Measurements from ENCODE around the gene POR.
"Not testable (repeated sequence)": the region's sequence is repeated elsewhere in the genome, so short reads cannot be mapped to it uniquely, and the experiment has no call there.

Gene POR

DNA sequence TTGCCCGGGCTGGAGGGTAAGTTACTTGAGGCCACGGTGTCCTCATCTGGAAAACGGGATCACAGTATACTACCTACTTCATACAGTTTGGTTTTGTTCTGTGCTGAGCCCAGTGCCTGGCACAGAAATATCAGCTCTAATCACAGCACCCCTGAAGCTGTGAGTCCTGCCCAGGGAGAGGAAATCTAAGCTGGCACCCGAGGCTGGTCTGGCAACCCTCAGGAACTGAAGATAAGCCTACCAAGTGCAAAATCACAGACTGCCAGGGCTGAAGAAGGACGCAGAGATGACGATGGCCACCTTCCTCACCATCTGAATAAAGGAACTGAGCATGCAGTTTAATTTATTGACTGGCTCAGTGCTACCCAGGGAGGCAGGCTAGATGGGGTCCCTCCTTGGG is 87.2 kb downstream of the POR start:
- peaks cover 5% of the 10 kb centered on the region for H3K27me3 Mint-ChIP-seq
- no peaks in the 10 kb centered on the region for H3K9me3 Mint-ChIP-seq
- peaks cover 11% of the 10 kb centered on the region for H3K4me1 Mint-ChIP-seq
- CTCF ChIA-PET: no interaction called here
- H3K36me3 Mint-ChIP-seq: peaks cover 30% of the 10 kb centered on the region
- no peak overlapping the region for H3K4me3 Mint-ChIP-seq
- no peak for DNase-seq
- H3K27ac Mint-ChIP-seq: no peak overlapping the region

DNA sequence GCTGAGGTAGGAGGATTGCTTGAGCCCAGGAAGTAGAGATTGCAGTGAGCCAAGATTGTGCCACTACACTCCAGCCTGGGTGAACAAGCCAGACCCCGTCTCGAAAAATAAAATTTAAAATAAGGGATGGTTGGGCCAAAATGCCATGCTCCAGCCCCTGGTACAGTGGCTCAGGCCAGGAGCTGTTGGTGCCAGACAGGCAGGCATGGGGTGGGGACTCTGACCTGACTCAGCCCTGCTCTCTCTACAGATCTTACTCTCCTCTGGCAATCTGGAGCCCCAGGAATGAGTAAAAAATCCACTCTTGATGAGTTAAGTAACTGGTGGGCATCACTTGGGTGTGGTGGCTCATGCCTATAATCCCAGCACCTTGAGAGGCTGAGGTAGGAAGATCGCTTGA is 87.9 kb downstream of the POR start:
- Mint-ChIP-seq H3K27ac (no peak overlapping the region), H3K4me3 (no peak overlapping the region), H3K9me3 (no peaks in the 10 kb centered on the region), H3K36me3 (peaks cover 27% of the 10 kb centered on the region), H3K27me3 (peaks cover 10% of the 10 kb centered on the region), H3K4me1 (peaks cover 5% of the 10 kb centered on the region)
- no peak for DNase-seq
- CTCF ChIA-PET: no interaction called here

DNA sequence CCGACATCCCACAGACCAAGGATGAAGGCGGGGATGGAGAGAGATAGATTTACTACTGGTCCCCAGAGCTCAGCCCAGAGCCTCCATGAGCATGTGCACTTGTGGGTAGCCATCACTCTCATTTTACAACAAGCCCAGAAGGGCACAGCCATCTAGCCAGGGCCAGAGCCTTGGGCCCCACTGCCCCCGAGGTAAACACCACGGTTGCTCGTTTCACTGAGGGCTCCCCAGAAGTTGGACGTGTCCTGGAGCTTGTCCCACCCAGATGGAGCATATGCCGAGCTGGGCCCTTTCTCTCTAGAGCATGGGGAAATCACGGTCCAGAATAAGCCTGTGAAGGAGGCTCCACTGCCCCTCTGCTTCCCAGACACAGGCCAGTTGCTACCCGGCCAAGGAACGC is 88.4 kb downstream of the POR start:
- Mint-ChIP-seq H3K36me3 (peaks cover 27% of the 10 kb centered on the region), H3K27me3 (peaks cover 12% of the 10 kb centered on the region), H3K27ac (no peak overlapping the region), H3K4me3 (no peak overlapping the region), H3K4me1 (peaks cover 8% of the 10 kb centered on the region), H3K9me3 (no peaks in the 10 kb centered on the region)
- CTCF ChIA-PET: no interaction called here
- no peak for DNase-seq

DNA sequence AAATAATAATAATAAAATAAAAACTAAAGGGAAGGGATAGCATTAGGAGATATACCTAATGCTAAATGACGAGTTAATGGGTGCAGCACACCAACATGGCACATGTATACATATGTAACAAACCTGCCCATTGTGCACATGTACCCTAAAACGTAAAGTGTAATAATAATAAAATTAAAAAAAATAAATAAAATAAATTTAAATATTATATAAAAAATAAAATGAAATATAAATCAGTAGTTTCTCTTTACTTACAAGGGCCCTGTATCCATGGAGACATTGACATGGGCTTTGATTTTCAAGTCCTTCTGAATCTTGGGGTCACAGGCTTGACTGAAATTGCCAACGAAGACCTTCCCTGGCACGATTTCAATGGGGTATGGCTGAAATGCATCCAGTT is 90.0 kb downstream of the POR start:
- H3K4me3 Mint-ChIP-seq, H3K9me3 Mint-ChIP-seq, H3K27ac Mint-ChIP-seq, DNase-seq, CTCF ChIA-PET: not testable (repeated sequence)
- Mint-ChIP-seq H3K27me3 (peaks cover 23% of the 10 kb centered on the region), H3K36me3 (peaks cover 26% of the 10 kb centered on the region), H3K4me1 (peaks cover 20% of the 10 kb centered on the region)

DNA sequence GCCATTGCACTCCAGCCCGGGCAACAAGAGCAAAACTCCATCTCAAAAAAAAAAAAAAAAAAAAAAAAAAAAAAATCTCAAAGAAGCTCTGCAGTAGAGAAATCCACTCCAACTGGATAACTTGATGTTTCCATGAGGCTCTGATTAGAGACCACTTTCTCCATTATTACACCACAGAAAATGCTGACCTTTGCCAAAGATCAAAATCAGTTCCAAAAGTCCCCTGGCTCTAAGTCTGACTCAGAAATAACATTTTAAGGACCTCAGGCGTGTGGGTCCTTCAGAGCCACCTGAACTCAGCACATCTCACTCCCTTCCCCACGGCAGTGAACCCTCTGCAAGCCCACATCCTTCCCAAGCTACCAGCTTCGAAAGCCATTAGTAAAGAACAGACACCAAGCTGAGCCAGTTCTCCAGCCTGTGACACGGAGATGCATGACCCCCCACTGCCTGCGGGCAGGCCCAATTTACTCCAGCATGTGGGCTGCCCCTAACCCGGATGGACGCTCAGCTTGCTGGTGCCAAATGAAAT is 93.3 kb downstream of the POR start:
- peak; percentile 42 for DNase-seq
- peaks cover 36% of the 10 kb centered on the region for H3K27me3 Mint-ChIP-seq
- H3K4me1 Mint-ChIP-seq: peaks cover 35% of the 10 kb centered on the region
- CTCF ChIA-PET: interaction anchor here (4.4 kb wide), 1 partner anchor 12 kb away, joined by 29 read pairs; no protein-coding TSS in a partner anchor
- H3K36me3 Mint-ChIP-seq: peaks cover 41% of the 10 kb centered on the region
- H3K9me3 Mint-ChIP-seq: no peaks in the 10 kb centered on the region
- H3K4me3 Mint-ChIP-seq: no peak overlapping the region
- H3K27ac Mint-ChIP-seq: peak overlapping the region; percentile 90

DNA sequence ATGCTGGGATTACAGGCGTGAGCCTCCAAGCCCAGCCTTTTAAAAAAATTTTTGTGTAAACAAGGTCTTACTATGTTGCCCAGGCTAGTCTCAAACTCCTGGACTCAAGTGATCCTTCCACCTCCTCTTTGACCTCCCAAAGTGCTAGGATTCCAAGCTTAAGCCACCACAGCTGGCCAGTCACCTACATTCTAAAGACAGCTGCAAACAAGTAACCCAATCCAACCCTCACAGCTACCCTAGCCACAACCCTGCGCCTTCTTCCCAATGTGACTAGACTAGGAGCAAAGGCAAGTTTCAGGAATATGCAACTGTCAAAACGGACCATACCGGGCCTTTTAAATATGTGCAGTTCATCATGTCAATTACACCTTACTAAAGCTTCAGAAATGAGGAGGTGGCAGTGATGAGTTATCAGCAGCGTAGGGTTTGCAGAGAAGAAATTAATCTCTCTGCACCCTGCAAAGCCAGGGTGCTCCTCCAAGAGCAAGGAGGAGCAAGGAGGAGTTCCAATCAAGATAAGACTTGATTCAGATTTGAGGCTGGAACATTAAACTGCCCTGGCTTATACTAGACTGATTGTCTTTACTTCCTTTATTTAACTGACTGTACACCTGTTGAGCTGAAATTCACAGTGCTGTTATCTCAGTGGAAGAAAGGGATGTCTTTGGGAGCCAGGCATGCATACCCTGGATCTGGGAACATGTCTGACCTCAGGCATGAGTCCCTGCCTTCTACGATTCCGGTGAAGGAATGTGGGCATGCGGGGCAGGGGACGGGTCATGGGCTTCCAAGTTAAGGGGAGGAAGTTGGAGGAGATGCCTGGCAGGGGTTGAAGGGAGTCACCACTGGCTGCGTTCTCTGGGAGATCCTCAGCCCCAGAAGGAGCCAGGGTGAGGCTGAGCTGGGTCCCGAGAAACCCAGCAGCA is 95.0 kb downstream of the POR start:
- peaks cover 35% of the 10 kb centered on the region for H3K4me1 Mint-ChIP-seq
- DNase-seq: no peak
- CTCF ChIA-PET: interaction anchor here (4.4 kb wide), 1 partner anchor 11 kb away, joined by 29 read pairs; no protein-coding TSS in a partner anchor
- H3K9me3 Mint-ChIP-seq: no peaks in the 10 kb centered on the region
- H3K27ac Mint-ChIP-seq: peak overlapping the region; percentile 90
- H3K27me3 Mint-ChIP-seq: peaks cover 36% of the 10 kb centered on the region
- H3K36me3 Mint-ChIP-seq: peaks cover 39% of the 10 kb centered on the region
- H3K4me3 Mint-ChIP-seq: peak overlapping the region; percentile 23

DNA sequence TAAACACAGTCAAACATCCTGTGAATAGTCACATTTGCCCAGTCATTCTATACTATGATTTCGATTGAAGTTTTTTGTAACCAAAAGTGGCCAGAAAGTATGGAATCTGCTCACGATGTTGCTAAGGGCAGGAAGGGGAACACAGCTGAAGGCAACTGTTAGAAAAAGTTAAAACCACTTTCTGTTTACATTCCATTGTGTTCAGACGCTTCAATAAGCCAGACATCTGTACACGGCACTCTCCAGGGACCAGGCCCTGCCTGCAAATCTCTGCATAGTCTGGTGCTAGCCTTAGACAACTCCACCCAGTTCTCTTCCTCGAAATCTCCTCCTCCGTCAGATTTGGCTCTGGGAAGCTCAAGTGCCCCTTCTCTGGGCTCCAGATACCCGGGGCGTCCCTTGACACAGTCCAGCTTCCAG is 96.5 kb downstream of the POR start:
- Mint-ChIP-seq H3K4me3 (no peak overlapping the region), H3K27ac (no peak overlapping the region), H3K9me3 (no peaks in the 10 kb centered on the region), H3K27me3 (peaks cover 32% of the 10 kb centered on the region), H3K4me1 (peaks cover 35% of the 10 kb centered on the region), H3K36me3 (peaks cover 36% of the 10 kb centered on the region)
- CTCF ChIA-PET: interaction anchor here (4.4 kb wide), 1 partner anchor 9 kb away, joined by 29 read pairs; no protein-coding TSS in a partner anchor
- DNase-seq: no peak

DNA sequence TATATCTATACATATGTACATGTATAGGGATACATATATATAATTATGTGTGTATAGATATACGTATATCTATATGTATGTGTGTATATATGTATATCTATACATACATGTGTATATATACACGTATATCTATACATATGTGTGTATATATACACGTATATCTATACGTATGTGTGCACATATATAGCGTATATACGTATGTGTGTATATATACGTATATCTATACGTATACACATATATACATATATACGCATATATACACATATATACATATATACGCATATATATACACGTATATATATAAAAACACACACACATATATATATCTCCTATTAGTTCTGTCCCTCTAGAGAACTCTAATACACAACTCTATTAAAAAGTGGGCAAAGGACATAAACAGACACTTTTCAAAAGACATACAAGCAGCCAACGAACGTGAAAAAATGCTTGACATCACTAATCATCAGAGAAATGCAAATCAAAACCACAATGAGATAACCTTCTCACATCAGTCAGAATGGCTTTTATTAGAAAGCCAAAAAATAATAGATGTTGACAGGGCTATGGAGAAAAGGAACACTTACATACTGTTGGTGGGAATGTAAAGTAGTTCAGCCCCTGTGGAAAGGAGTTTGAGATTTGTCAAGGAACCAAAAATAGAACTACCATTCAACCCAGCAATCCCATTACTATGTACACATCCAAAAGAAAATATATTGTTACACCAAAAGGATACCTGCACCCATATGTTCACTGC is 101.4 kb downstream of the POR start:
- Mint-ChIP-seq H3K4me1 (peaks cover 16% of the 10 kb centered on the region), H3K27ac (no peak overlapping the region), H3K9me3 (no peaks in the 10 kb centered on the region), H3K27me3 (peaks cover 4% of the 10 kb centered on the region), H3K4me3 (no peak overlapping the region), H3K36me3 (peaks cover 42% of the 10 kb centered on the region)
- no peak for DNase-seq
- CTCF ChIA-PET: no interaction called here

DNA sequence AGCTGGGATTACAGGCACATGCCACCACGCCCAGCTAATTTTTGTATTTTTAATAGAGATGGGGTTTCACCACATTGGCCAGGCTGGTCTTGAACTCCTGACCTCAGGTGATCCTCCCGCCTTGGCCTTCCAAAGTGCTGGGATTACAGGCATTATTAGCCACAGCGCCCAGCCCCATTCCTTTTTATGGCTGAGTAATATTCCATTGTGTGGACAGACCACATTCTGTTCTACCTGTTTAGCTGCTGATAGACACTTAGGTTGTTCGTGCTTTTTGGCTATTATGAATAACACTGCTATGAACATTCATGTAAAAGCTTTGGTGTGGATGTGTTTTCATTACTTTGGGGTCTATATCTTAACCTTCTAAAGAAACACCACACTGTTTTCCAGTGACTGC is 103.6 kb downstream of the POR start:
- H3K36me3 Mint-ChIP-seq: peaks cover 34% of the 10 kb centered on the region
- H3K27me3 Mint-ChIP-seq: not testable (repeated sequence)

DNA sequence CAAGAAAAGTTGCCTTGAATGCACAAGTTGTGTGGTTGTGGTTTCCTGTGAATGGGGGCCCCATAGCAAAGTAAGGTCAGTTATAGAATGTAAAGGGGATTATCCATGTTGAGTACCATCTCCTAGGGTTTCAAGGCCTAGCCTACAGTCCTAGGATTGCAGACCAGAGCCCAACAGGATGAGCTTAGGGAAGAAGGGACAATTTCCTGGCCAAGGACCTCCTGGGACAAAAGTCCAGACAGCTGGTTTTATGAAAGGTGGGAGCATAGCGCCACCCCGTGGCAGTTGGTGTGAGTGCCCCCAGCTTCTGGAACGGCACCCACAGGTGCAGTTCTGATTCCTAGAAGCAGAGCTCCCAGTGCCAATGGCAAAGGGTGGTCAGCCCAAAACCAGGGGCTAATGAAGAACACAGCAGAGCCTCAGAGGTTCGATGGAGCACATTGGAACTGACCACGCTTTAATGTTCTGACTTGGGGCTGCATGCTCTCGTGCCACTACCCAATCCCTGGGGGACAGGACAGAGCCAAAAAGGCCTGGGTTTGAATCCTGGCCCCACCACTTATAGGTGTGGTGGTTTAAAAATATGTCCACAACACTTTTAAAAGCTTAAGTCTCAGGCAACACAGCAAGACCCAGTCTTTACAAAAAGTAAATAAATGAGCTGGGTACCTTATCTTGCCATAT is 105.2 kb downstream of the POR start:
- H3K4me3 Mint-ChIP-seq: no peak overlapping the region
- H3K9me3 Mint-ChIP-seq: no peaks in the 10 kb centered on the region
- peaks cover 18% of the 10 kb centered on the region for H3K4me1 Mint-ChIP-seq
- peak; percentile 82 for DNase-seq
- no peak overlapping the region for H3K27ac Mint-ChIP-seq
- CTCF ChIA-PET: interaction anchor here (0.6 to 3.6 kb wide), 28 partner anchors 9 to 372 kb away, joined by 3 to 81 read pairs (median 4); no protein-coding TSS in a partner anchor
- peaks cover 34% of the 10 kb centered on the region for H3K36me3 Mint-ChIP-seq
- no peaks in the 10 kb centered on the region for H3K27me3 Mint-ChIP-seq

More for the DNA sequence above, 103.6 kb downstream of the POR start:
- CTCF ChIA-PET: interaction anchor here (3.6 kb wide), 1 partner anchor 153 kb away, joined by 81 read pairs; no protein-coding TSS in a partner anchor
- not testable (repeated sequence) for DNase-seq, H3K27ac Mint-ChIP-seq, H3K9me3 Mint-ChIP-seq, H3K4me3 Mint-ChIP-seq
- H3K4me1 Mint-ChIP-seq: peaks cover 18% of the 10 kb centered on the region

DNA sequence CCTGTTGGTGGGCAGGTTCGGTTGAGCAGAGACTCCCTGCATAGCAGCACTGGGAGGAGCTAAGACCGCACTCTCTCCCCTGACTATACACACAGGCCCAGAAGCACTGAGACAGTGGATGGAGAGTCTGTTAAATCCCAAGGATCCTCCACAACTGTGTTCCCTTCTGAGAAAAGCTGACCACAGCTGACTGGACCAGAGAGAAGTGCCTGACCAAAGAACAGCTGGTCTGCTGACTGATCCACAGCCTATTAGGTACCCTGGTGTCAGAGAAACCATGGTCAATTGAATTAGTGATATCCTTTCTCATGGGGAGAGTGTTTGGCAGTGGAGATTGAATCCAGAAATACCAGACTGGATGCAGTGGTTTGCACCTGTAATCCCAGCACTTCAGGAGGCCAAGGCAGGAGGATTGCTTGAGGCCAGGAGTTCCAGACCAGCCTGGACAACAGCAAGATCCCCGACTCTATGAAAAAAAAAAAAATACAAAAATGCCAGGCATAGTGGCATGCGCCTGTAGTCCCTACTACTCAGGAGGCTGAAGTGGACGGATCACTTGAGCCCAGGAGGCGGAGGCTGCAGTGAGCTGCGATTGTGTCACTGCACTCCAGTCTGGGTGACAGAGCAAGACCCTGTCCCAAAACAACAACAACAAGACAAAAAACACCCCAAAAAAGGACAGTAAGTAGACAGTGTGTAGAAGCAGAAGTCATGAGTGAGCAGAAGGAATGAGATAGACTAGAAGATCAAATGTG is 107.2 kb downstream of the POR start:
- Mint-ChIP-seq H3K4me1 (peaks cover 18% of the 10 kb centered on the region), H3K27ac (no peak overlapping the region), H3K27me3 (no peaks in the 10 kb centered on the region), H3K9me3 (no peaks in the 10 kb centered on the region), H3K4me3 (no peak overlapping the region), H3K36me3 (peaks cover 37% of the 10 kb centered on the region)
- no peak for DNase-seq
- CTCF ChIA-PET: interaction anchor here (0.8 to 3.5 kb wide), 3 partner anchors 12 to 156 kb away, joined by 3 to 29 read pairs (median 29); no protein-coding TSS in a partner anchor

DNA sequence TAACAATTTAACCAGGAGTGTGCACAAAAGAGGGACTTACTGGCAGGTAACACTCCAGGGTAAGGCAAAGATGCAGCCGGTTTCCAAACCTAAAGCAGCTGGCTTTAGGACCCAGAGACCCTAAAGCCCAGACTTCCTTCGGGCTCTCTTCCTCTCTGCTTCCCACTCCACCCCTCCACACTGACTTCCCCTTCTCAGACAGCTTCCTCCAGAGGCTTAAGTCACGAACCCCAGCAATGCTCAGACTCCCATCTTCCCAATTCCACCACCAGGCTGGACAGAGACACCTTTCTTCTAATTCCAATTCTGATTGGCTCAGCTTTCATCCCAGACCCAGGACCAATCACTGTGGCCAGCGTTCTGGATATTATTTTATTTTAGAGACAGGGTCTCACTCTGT is 108.0 kb downstream of the POR start:
- Mint-ChIP-seq H3K9me3 (no peaks in the 10 kb centered on the region), H3K4me3 (no peak overlapping the region), H3K4me1 (peaks cover 18% of the 10 kb centered on the region), H3K27me3 (no peaks in the 10 kb centered on the region), H3K27ac (no peak overlapping the region), H3K36me3 (peaks cover 34% of the 10 kb centered on the region)
- CTCF ChIA-PET: interaction anchor here (0.8 kb wide), 1 partner anchor 156 kb away, joined by 3 read pairs; no protein-coding TSS in a partner anchor
- DNase-seq: no peak

DNA sequence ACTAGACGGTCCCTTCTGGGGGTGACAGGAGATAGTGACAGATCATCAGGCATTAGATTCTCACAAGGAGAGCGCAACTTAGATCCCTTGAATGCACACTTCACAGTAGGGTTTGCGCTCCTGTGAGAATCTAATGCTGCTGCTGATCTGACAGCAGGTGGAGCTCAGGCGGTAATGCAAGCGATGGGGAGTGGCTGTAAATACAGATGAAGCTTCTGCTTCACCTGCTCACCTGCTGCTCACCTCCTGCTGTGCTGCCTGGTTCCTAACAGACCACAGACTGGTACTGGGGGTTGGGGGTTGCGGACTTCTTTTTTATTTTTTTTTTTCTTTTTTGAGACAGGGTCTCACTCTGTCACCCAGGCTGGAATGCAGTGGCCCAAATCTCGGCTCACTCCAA is 114.7 kb downstream of the POR start:
- not testable (repeated sequence) for H3K27ac Mint-ChIP-seq, H3K4me3 Mint-ChIP-seq, DNase-seq, H3K4me1 Mint-ChIP-seq, H3K36me3 Mint-ChIP-seq, H3K9me3 Mint-ChIP-seq, H3K27me3 Mint-ChIP-seq
- CTCF ChIA-PET: interaction anchor here (0.6 to 0.9 kb wide), 2 partner anchors 9 to 161 kb away, joined by 4 to 5 read pairs; no protein-coding TSS in a partner anchor

Measured in activated naive CD4-positive, alpha-beta T cell treated with anti-CD3 and anti-CD28 coated beads, Interleukin-2, amount 10 ng/mL, durations not matched to agents 7 days and 5 days (primary cell).